Activated CD4-positive, alpha-beta T cell treated with anti-CD3 and anti-CD28 coated beads, Interleukin-10, Interleukin-2, amounts not matched to agents 100 ng/mL and 50 ng/mL, durations not matched to agents 16 hours and 8 hours (primary cell): ENCODE results near the gene SLC25A11.
"Not testable (repeated sequence)": the region's sequence is repeated elsewhere in the genome, so short reads cannot be mapped to it uniquely, and the experiment has no call there.

Experiments used
- DNase-seq: peaks from one replicate; pipeline ENCODE4 v3.0.0-alpha.2; 2020

Gene SLC25A11

GRCh38 chr17:4945176-4945943, 5.5 kb upstream of the SLC25A11 start:
- DNase-seq, result peak; percentile 93

- peak; percentile 56 for DNase-seq
Observed at GRCh38 chr17:4944554-4945175, 4.8 kb upstream of the SLC25A11 start.

GRCh38 chr17:4944163-4944553, 4.3 kb upstream of the SLC25A11 start:
- DNase-seq, result peak; percentile 87

- DNase-seq, result no peak
Observed at GRCh38 chr17:4942760-4943508, 3.1 kb upstream of the SLC25A11 start.

GRCh38 chr17:4941319-4941610, 1.4 kb upstream of the SLC25A11 start:
- DNase-seq, result no peak

GRCh38 chr17:4940555-4941318, 891 bp upstream of the SLC25A11 start:
- DNase-seq, result peak; percentile 72

- peak; percentile 22 for DNase-seq
Observed at GRCh38 chr17:4939546-4939795, 375 bp downstream of the SLC25A11 start.

- no peak for DNase-seq
Observed at GRCh38 chr17:4938688-4939545, 929 bp downstream of the SLC25A11 start.

GRCh38 chr17:4938069-4938491, 1.8 kb downstream of the SLC25A11 start:
- no peak for DNase-seq

GRCh38 chr17:4937553-4937952, 2.3 kb downstream of the SLC25A11 start:
- no peak for DNase-seq

GRCh38 chr17:4936436-4936835, 3.4 kb downstream of the SLC25A11 start:
- DNase-seq, result no peak

GRCh38 chr17:4935650-4936049, 4.2 kb downstream of the SLC25A11 start:
- DNase-seq, result no peak

GRCh38 chr17:4934173-4934979, 5.5 kb downstream of the SLC25A11 start:
- peak; percentile 37 for DNase-seq

GRCh38 chr17:4933646-4934045, 6.2 kb downstream of the SLC25A11 start:
- no peak for DNase-seq

- no peak for DNase-seq
Observed at GRCh38 chr17:4932756-4933155, 7.1 kb downstream of the SLC25A11 start.

- no peak for DNase-seq
Observed at GRCh38 chr17:4931963-4932362, 7.9 kb downstream of the SLC25A11 start, which contains the start of gene GP1BA. TSS of gene GP1BA (plus strand) at chr17:4932277. CDS start at chr17:4932605, 328 bp downstream.

GRCh38 chr17:4928881-4929280, 11.0 kb downstream of the SLC25A11 start:
- no peak for DNase-seq

- not testable (repeated sequence) for DNase-seq
Observed at GRCh38 chr17:4926577-4927335, 13.1 kb downstream of the SLC25A11 start.

GRCh38 chr17:4921320-4921719, 18.5 kb downstream of the SLC25A11 start:
- no peak for DNase-seq

- DNase-seq, result no peak
Observed at GRCh38 chr17:4920351-4921048, 19.3 kb downstream of the SLC25A11 start.
